Measurements from ENCODE around the gene EXOC3.

- TF ChIP-seq CTCF (IDR thresholded peaks at IDR 0.05; ENCODE audit: control extremely low read depth in 1 of 3, insufficient read depth in 1 of 3, low read depth in 1 of 3, low read length in 3 of 3) (no peak), NRF1 (IDR thresholded peaks at IDR 0.05; ENCODE audit: low read depth, low read length) (no peak), POLR2A (IDR thresholded peaks at IDR 0.05; ENCODE audit: control extremely low read depth in 1 of 2, low read depth in 2 of 2, low read length in 2 of 2) (no peak), SIX5 (IDR thresholded peaks at IDR 0.05; ENCODE audit: low read depth, low read length) (no peak), EP300 (IDR thresholded peaks at IDR 0.05; ENCODE audit: borderline replicate concordance in 1 of 2, low read depth in 2 of 2, low read length in 2 of 2) (no peak), CREB1 (IDR thresholded peaks at IDR 0.05) (no peak), CEBPB (IDR thresholded peaks at IDR 0.05; ENCODE audit: low read depth, low read length) (no peak), JUND (IDR thresholded peaks at IDR 0.05; ENCODE audit: low read length) (no peak)
Observed at GRCh38 chr5:482506-482905, 39.5 kb downstream of the EXOC3 start.
